GM23248 (cell line): ENCODE results near the gene VPS54. TPM values are rescaled to one million over a fixed set of nuclear protein-coding genes. Genes with fewer than 3 reads are reported as not detected.

ENCODE experiments used
- DNase-seq: peaks from one replicate; pipeline ENCODE4 v3.0.0-alpha.2; 2015
- H2AFZ ChIP-seq: fragments of 200-600 bp; sonication (generic); 2 replicates; pipeline ENCODE4 v1.6.1; 2016; ENCODE audit warnings: antibody characterized with exemption
- H3F3A ChIP-seq: fragments of 200-600 bp; sonication (generic); 2 replicates; pipeline ENCODE4 v1.6.1; 2016; ENCODE audit warnings: mild to moderate bottlenecking, antibody characterized with exemption, mixed run types; ENCODE audit not compliant: insufficient read depth
- H3K27ac ChIP-seq: fragments of 200-600 bp; sonication (generic); 2 replicates; pipeline ENCODE4 v1.5.1; 2016; ENCODE audit warnings: mild to moderate bottlenecking
- H3K27me3 ChIP-seq: fragments of 200-600 bp; sonication (generic); replicated peaks from 2 replicates; pipeline ENCODE4 v1.6.1; 2016; ENCODE audit warnings: mild to moderate bottlenecking; ENCODE audit not compliant: insufficient read depth
- H3K36me3 ChIP-seq: fragments of 200-600 bp; sonication (generic); 2 replicates; pipeline ENCODE4 v1.6.1; 2016; ENCODE audit warnings: low read depth, mild to moderate bottlenecking
- H3K4me1 ChIP-seq: fragments of 200-600 bp; sonication (generic); 2 replicates; pipeline ENCODE4 v1.6.1; 2016; ENCODE audit warnings: mild to moderate bottlenecking; ENCODE audit not compliant: insufficient read depth
- H3K4me2 ChIP-seq: fragments of 200-600 bp; sonication (generic); one replicate; pipeline ENCODE4 v1.6.1; 2016; ENCODE audit warnings: mild to moderate bottlenecking; ENCODE audit not compliant: unreplicated experiment
- H3K4me3 ChIP-seq: fragments of 200-600 bp; sonication (generic); 2 replicates; pipeline ENCODE4 v1.5.1; 2016; ENCODE audit warnings: mild to moderate bottlenecking
- H3K79me2 ChIP-seq: fragments of 200-600 bp; sonication (generic); 2 replicates; pipeline ENCODE4 v1.6.1; 2016; ENCODE audit warnings: mild to moderate bottlenecking; ENCODE audit not compliant: insufficient read depth
- H3K9ac ChIP-seq: fragments of 200-600 bp; sonication (generic); 2 replicates; pipeline ENCODE4 v1.6.1; 2016; ENCODE audit warnings: mild to moderate bottlenecking
- H3K9me2 ChIP-seq: fragments of 200-600 bp; sonication (generic); 2 replicates; pipeline ENCODE4 v1.6.1; 2016; ENCODE audit warnings: mixed run types, mild to moderate bottlenecking, moderate library complexity; ENCODE audit not compliant: insufficient read depth
- H3K9me3 ChIP-seq: fragments of 200-600 bp; sonication (generic); one replicate; pipeline ENCODE4 v1.6.1; 2017; ENCODE audit warnings: low read depth
- H4K20me1 ChIP-seq: fragments of 200-600 bp; sonication (generic); 2 replicates; pipeline ENCODE4 v1.6.0; 2016; ENCODE audit not compliant: insufficient read depth
- EZH2 ChIP-seq: fragments of 200-600 bp; sonication (generic); IDR thresholded peaks from 2 replicates; pipeline ENCODE4 v1.6.1; 2018; ENCODE audit warnings: antibody characterized with exemption, mild to moderate bottlenecking; ENCODE audit not compliant: insufficient read depth, poor library complexity, severe bottlenecking
- EZH2phosphoT487 ChIP-seq: fragments of 200-600 bp; sonication (generic); IDR thresholded peaks from 2 replicates; pipeline ENCODE4 v1.6.1; 2018; ENCODE audit warnings: antibody characterized with exemption, moderate library complexity, mild to moderate bottlenecking, low read depth; ENCODE audit not compliant: insufficient read depth
- WGBS, 2 experiments: methylation state at CpG; one replicate each; pipeline ENCODE4 v1.1.6; 2015 to 2017; ENCODE audit warnings: low lambda C conversion rate in 2 of 2, low coverage in 1 of 2; ENCODE audit errors: missing lambda C conversion rate in 2 of 2; 5-methylcytosine and 5-hydroxymethylcytosine counted together
- in situ Hi-C: fragments of 300-500 bp; cut with MboI; formaldehyde crosslinking; loops from 2 replicates; pipeline ENCODE4 v1.15.0; 2020
- polyA plus RNA-seq: library from polyadenylated mRNA; unstranded; fragments of >200 nt; fragmentation: Nextera tagmentation; extraction: Ambion mirVana; gene quantifications from 2 replicates; pipeline ENCODE4 v1.2.1, GENCODE V29; 2016
- total RNA-seq: library from RNA; depleted of rRNA; stranded (reverse); fragments of >200 nt; shearing (Covaris generic); gene quantifications from 2 replicates; pipeline ENCODE4 v1.2.3, GENCODE V29; 2014

VPS54 gene
- total and polyA plus RNA-seq, 2 experiments from 2014 or later = 6.5 to 12.9 TPM

- no peak for DNase-seq
- Histone ChIP-seq H3K9me2 (no peaks in the 10 kb centered on the region), H3K79me2 (peaks cover 98% of the 10 kb centered on the region), H3F3A (no peaks in the 10 kb centered on the region), H3K27ac (no peak overlapping the region), H3K4me1 (peaks cover 20% of the 10 kb centered on the region), H3K4me2 (no peak overlapping the region), H3K4me3 (no peak overlapping the region), H2AFZ (no peak overlapping the region), H3K9me3 (no peaks in the 10 kb centered on the region), H3K27me3 (no peaks in the 10 kb centered on the region), H3K9ac (no peak overlapping the region), H4K20me1 (peaks cover 9% of the 10 kb centered on the region; the same call in 1 of the 2 replicates), H3K36me3 (peaks cover 27% of the 10 kb centered on the region)
- no peak for TF ChIP-seq EZH2
- no peak for TF ChIP-seq EZH2phosphoT487
- 46 to 55% methylated on average over 4 to 5 of the region's 5 CpGs for WGBS, 2 experiments
- in situ Hi-C loops = loop anchor here (10.0 kb wide), 1 partner anchor 171 kb away; no protein-coding TSS in a partner anchor
These were observed 163.0 kb downstream of the VPS54 start for GRCh38 chr2:63856303-63856603.

- WGBS, 2 experiments = 80 to 82% methylated on average over 14 of the region's 14 CpGs
- TF ChIP-seq EZH2 (no peak), EZH2phosphoT487 (no peak)
- in situ Hi-C loops = loop anchor here (10.0 kb wide), 1 partner anchor 171 kb away; no protein-coding TSS in a partner anchor
- Histone ChIP-seq H3K27me3 (no peaks in the 10 kb centered on the region), H3K79me2 (peaks cover 98% of the 10 kb centered on the region), H3K27ac (no peak overlapping the region), H3K4me1 (peaks cover 25% of the 10 kb centered on the region), H3K4me2 (no peak overlapping the region), H3K9ac (no peak overlapping the region), H3K9me2 (no peaks in the 10 kb centered on the region), H3K9me3 (no peaks in the 10 kb centered on the region), H3K36me3 (peaks cover 27% of the 10 kb centered on the region), H3K4me3 (no peak overlapping the region), H4K20me1 (peaks cover 9% of the 10 kb centered on the region; the same call in 1 of the 2 replicates), H2AFZ (no peak overlapping the region), H3F3A (0 out of 2 replicates have a peak, but pooled peaks cover 3% of the 10 kb centered on the region)
- DNase-seq = no peak
These were observed 163.6 kb downstream of the VPS54 start for GRCh38 chr2:63855418-63856302.

GRCh38 chr2:63853527-63854310 lies 165.5 kb downstream of the VPS54 start:
- in situ Hi-C loops = loop anchor here (10.0 kb wide), 1 partner anchor 169 kb away; no protein-coding TSS in a partner anchor
- H3K4me2 ChIP-seq = no peak overlapping the region
- H3K9me2 ChIP-seq = no peaks in the 10 kb centered on the region
- H3K9me3 ChIP-seq = no peaks in the 10 kb centered on the region
- H3K4me1 ChIP-seq = peaks cover 44% of the 10 kb centered on the region
- H3K36me3 ChIP-seq = peaks cover 14% of the 10 kb centered on the region
- no peak overlapping the region for H3K9ac ChIP-seq
- peaks cover 9% of the 10 kb centered on the region; the same call in 1 of the 2 replicates for H4K20me1 ChIP-seq
- H3K27me3 ChIP-seq = no peaks in the 10 kb centered on the region
- TF ChIP-seq EZH2 (no peak), EZH2phosphoT487 (no peak)
- H2AFZ ChIP-seq = no peak overlapping the region
- peaks cover 21% of the 10 kb centered on the region for H3F3A ChIP-seq
- no peak overlapping the region for H3K27ac ChIP-seq
- DNase-seq = no peak
- H3K4me3 ChIP-seq = no peak overlapping the region
- peaks cover 99% of the 10 kb centered on the region for H3K79me2 ChIP-seq
- WGBS, 2 experiments = 88 to 90% methylated on average over 4 of the region's 4 CpGs

- peaks cover 25% of the 10 kb centered on the region for H3F3A ChIP-seq
- no peaks in the 10 kb centered on the region for H3K27me3 ChIP-seq
- H3K9me2 ChIP-seq = no peaks in the 10 kb centered on the region
- H3K79me2 ChIP-seq = peaks cover 100% of the 10 kb centered on the region
- no peak overlapping the region for H3K4me3 ChIP-seq
- no peaks in the 10 kb centered on the region for H3K9me3 ChIP-seq
- no peak overlapping the region for H3K4me2 ChIP-seq
- DNase-seq = no peak
- in situ Hi-C loops = loop anchor here (10.0 kb wide), 1 partner anchor 167 kb away; no protein-coding TSS in a partner anchor
- no peaks in the 10 kb centered on the region for H3K36me3 ChIP-seq
- H3K9ac ChIP-seq = no peak overlapping the region
- TF ChIP-seq EZH2phosphoT487 (no peak), EZH2 (no peak)
- H2AFZ ChIP-seq = no peak overlapping the region
- H3K27ac ChIP-seq = no peak overlapping the region
- WGBS, 2 experiments = 97 to 100% methylated on average over 1 of the region's 1 CpG
- H4K20me1 ChIP-seq = peaks cover 9% of the 10 kb centered on the region; the same call in 1 of the 2 replicates
- peaks cover 51% of the 10 kb centered on the region for H3K4me1 ChIP-seq
These were observed 167.4 kb downstream of the VPS54 start for GRCh38 chr2:63851691-63852311.
